NB4 (cell line): Measurements from ENCODE around the gene SMURF2.

Experiments used
- TF ChIP-seq, protein P1 (sequence below): IDR thresholded peaks from 2 replicates; pipeline ENCODE4 v1.6.1; 2011; ENCODE audit warnings: low read depth, low read length
- TF ChIP-seq, protein P2 (sequence below): IDR thresholded peaks from one replicate; pipeline ENCODE4 v1.5.1; 2012; ENCODE audit warnings: low read depth, low read length

DNA sequence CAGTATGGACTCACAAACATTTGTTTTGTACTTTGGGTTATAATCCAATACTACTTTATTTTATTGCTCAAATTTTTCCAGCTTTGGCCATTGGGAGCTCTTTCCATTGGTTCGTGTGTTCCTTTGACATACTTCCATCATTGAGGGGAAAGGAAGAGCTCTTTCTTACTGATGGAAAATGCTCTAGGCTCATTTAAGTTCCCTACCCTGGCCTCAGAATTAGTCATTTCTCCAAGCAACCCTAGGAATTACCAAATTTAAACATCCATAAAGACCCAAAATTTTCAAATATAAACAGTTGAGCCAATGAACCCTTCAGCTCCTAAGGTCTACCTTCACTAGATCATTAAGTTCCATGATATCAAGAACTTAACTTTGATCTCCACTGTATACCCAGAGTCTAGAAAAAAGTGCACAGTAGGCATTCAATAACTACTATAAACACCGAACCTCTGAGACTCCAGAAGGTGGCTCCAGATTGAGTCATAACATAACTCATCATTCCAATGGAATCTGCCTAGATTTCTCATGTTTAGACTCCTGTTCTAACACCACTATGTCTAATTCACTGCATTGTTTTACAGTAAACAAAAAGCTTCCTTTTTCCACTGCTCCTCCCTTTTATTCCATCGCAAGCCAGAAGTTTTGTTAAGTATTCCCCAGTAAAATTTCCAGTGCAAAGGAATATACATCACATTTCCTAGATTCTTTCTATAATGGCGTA is 39.0 kb downstream of the SMURF2 start:
- TF ChIP-seq, protein P1, sequence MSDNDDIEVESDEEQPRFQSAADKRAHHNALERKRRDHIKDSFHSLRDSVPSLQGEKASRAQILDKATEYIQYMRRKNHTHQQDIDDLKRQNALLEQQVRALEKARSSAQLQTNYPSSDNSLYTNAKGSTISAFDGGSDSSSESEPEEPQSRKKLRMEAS = no peak
- TF ChIP-seq, protein P2, sequence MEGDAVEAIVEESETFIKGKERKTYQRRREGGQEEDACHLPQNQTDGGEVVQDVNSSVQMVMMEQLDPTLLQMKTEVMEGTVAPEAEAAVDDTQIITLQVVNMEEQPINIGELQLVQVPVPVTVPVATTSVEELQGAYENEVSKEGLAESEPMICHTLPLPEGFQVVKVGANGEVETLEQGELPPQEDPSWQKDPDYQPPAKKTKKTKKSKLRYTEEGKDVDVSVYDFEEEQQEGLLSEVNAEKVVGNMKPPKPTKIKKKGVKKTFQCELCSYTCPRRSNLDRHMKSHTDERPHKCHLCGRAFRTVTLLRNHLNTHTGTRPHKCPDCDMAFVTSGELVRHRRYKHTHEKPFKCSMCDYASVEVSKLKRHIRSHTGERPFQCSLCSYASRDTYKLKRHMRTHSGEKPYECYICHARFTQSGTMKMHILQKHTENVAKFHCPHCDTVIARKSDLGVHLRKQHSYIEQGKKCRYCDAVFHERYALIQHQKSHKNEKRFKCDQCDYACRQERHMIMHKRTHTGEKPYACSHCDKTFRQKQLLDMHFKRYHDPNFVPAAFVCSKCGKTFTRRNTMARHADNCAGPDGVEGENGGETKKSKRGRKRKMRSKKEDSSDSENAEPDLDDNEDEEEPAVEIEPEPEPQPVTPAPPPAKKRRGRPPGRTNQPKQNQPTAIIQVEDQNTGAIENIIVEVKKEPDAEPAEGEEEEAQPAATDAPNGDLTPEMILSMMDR = no peak
